ENCODE results near the gene GRB10. TPM values are rescaled to one million over a fixed set of nuclear protein-coding genes. Genes with fewer than 3 reads are reported as not detected.

Gene GRB10
- polyA plus RNA-seq, 3 donors, result 1.3 to 3.1 (median 1.5) TPM

DNA sequence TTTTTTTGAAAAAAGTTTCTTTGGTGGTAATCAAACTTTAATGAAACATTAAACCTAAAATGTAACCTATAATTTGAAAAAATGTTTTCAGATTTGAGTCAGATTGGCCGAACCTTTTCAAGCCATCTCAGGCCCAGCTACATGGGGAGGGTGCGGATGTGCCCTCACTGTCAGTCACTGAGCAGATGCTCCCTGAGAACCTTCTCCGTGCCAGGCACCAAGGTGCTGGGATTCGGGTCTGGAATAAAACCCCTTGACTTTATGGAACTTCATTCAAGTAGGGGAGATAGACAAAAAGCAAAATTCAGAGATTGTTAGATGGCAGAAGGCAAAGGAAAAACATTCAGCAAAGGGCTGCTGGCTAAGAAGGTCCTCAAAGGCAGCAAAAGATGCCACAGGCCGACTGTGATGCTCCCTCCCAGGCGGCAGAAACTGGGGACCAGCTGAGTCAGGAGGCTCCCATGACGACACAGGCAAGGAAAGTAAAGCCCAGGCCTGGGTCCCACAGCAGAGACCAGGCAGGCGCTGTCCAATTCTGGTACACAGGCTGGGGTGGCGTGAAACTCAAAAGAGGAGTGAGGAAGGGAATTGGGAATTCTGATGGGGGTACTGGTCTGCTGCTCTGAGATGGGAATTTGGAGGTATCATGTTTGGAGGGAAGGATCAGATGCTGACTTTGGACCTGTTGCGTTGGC, 135.3 kb downstream of the GRB10 start:
- H3K36me3 Mint-ChIP-seq, result peaks cover 0 to 5% of the 10 kb centered on the region in 2 donors
- no peaks in the 10 kb centered on the region for H3K27me3 ChIP-seq (ENCODE audit: control insufficient read depth in 2 of 2, insufficient read depth in 2 of 2, low read length in 2 of 2)
- peak overlapping the region in 1 of 7 donors; percentile 0 for H3K27ac Mint-ChIP-seq
- WGBS (ENCODE audit: insufficient coverage), result 98% methylated on average over 6 of the region's 10 CpGs
- no peak overlapping the region for H3K4me3 Mint-ChIP-seq
- no peak overlapping the region for H3K27ac ChIP-seq (ENCODE audit: low read depth in 1 of 2, low read length in 2 of 2)
- no peaks in the 10 kb centered on the region for H3K79me2 ChIP-seq (ENCODE audit: insufficient read depth, low read length)
- H3K27me3 Mint-ChIP-seq (ENCODE audit: low read depth in 3 of 3), result peaks cover 0 to 7% (median 0%) of the 10 kb centered on the region in 3 donors
- no peaks in the 10 kb centered on the region for H3K9me3 Mint-ChIP-seq
- H3K4me2 ChIP-seq (replicated peaks; ENCODE audit: extremely low read depth, low read length, poor library complexity, severe bottlenecking), result no peak overlapping the region
- TF ChIP-seq, protein P1, sequence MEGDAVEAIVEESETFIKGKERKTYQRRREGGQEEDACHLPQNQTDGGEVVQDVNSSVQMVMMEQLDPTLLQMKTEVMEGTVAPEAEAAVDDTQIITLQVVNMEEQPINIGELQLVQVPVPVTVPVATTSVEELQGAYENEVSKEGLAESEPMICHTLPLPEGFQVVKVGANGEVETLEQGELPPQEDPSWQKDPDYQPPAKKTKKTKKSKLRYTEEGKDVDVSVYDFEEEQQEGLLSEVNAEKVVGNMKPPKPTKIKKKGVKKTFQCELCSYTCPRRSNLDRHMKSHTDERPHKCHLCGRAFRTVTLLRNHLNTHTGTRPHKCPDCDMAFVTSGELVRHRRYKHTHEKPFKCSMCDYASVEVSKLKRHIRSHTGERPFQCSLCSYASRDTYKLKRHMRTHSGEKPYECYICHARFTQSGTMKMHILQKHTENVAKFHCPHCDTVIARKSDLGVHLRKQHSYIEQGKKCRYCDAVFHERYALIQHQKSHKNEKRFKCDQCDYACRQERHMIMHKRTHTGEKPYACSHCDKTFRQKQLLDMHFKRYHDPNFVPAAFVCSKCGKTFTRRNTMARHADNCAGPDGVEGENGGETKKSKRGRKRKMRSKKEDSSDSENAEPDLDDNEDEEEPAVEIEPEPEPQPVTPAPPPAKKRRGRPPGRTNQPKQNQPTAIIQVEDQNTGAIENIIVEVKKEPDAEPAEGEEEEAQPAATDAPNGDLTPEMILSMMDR (IDR thresholded peaks at IDR 0.05), result no peak
- no peaks in the 10 kb centered on the region for H4K20me1 ChIP-seq (ENCODE audit: insufficient read depth, low read length)
- H3K9me3 ChIP-seq (replicated peaks in 1 of 2; ENCODE audit: control insufficient read depth in 1 of 2, insufficient read depth in 1 of 2, low read length in 2 of 2), result no peaks in the 10 kb centered on the region
- H3K4me1 ChIP-seq (ENCODE audit: control insufficient read depth in 1 of 2, insufficient read depth in 2 of 2, low read length in 2 of 2), result no peaks in the 10 kb centered on the region
- DNase-seq, result no peak
- H3K9ac ChIP-seq (ENCODE audit: insufficient read depth, low read length, poor library complexity, severe bottlenecking), result no peak overlapping the region
- no peak overlapping the region for H2AFZ ChIP-seq (ENCODE audit: insufficient read depth, low read depth, low read length, poor library complexity, severe bottlenecking)
- no peaks in the 10 kb centered on the region for H3K4me1 Mint-ChIP-seq
- H3K4me3 ChIP-seq (replicated peaks in 1 of 3; ENCODE audit: low read depth in 2 of 3, low read length in 3 of 3), result no peak overlapping the region
- intact Hi-C loops (cut with micrococcal nuclease), result no loop called here
- no peaks in the 10 kb centered on the region for H3K36me3 ChIP-seq (replicated peaks in 1 of 2; ENCODE audit: control insufficient read depth in 1 of 2, insufficient read depth in 2 of 2, low read length in 2 of 2)

DNA sequence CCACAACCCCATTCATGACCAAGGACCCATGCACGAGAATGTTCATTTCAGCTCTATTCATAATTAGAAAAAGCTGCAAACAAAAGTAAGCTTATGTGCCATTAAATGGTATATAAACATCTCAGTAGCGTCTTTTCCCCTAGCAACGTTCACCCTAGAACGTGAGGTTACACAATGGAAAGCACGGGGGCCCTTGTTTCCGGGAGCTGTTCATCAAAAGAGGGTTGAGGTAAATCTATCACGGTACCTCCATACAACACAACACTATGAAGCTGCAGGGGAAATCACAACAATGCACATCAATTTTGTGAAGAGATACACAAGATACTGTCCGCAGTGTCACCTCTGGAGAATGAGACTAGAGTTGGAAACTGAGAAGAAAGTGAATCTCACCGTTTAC, 136.6 kb downstream of the GRB10 start:
- Histone ChIP-seq H3K79me2 (ENCODE audit: insufficient read depth, low read length) (no peaks in the 10 kb centered on the region), H3K4me1 (ENCODE audit: control insufficient read depth in 1 of 2, insufficient read depth in 2 of 2, low read length in 2 of 2) (no peaks in the 10 kb centered on the region), H3K9ac (ENCODE audit: insufficient read depth, low read length, poor library complexity, severe bottlenecking) (no peak overlapping the region), H3K36me3 (replicated peaks in 1 of 2; ENCODE audit: control insufficient read depth in 1 of 2, insufficient read depth in 2 of 2, low read length in 2 of 2) (no peaks in the 10 kb centered on the region), H4K20me1 (ENCODE audit: insufficient read depth, low read length) (no peaks in the 10 kb centered on the region), H3K9me3 (replicated peaks in 1 of 2; ENCODE audit: control insufficient read depth in 1 of 2, insufficient read depth in 1 of 2, low read length in 2 of 2) (no peaks in the 10 kb centered on the region), H3K4me3 (replicated peaks in 1 of 3; ENCODE audit: low read depth in 2 of 3, low read length in 3 of 3) (no peak overlapping the region), H2AFZ (ENCODE audit: insufficient read depth, low read depth, low read length, poor library complexity, severe bottlenecking) (no peak overlapping the region), H3K4me2 (replicated peaks; ENCODE audit: extremely low read depth, low read length, poor library complexity, severe bottlenecking) (no peak overlapping the region), H3K27me3 (ENCODE audit: control insufficient read depth in 2 of 2, insufficient read depth in 2 of 2, low read length in 2 of 2) (no peaks in the 10 kb centered on the region), H3K27ac (ENCODE audit: low read depth in 1 of 2, low read length in 2 of 2) (no peak overlapping the region)
- Mint-ChIP-seq H3K36me3 (peaks cover 0 to 5% of the 10 kb centered on the region in 2 donors), H3K4me3 (no peak overlapping the region), H3K9me3 (peaks cover 0 to 1% (median 0%) of the 10 kb centered on the region in 7 donors), H3K27me3 (ENCODE audit: low read depth in 3 of 3) (peaks cover 0 to 7% (median 0%) of the 10 kb centered on the region in 3 donors), H3K27ac (no peak overlapping the region), H3K4me1 (no peaks in the 10 kb centered on the region)
- TF ChIP-seq, protein P1 (IDR thresholded peaks at IDR 0.05), result no peak
- no peak for DNase-seq
- intact Hi-C loops (cut with micrococcal nuclease), result no loop called here
- WGBS (ENCODE audit: insufficient coverage), result no CpG with 5 or more reads among the region's 9 CpGs

Measured in CD14-positive monocyte (primary cell).